CD4-positive, alpha-beta T cell treated with Interleukin-1 beta for 1 hour (primary cell): ENCODE measurements around the gene SYNJ2.

ENCODE experiments used
- DNase-seq, 2 donors: peaks; one replicate each; pipeline ENCODE4 v3.0.0-alpha.2; 2020 to 2022

SYNJ2 gene

DNA sequence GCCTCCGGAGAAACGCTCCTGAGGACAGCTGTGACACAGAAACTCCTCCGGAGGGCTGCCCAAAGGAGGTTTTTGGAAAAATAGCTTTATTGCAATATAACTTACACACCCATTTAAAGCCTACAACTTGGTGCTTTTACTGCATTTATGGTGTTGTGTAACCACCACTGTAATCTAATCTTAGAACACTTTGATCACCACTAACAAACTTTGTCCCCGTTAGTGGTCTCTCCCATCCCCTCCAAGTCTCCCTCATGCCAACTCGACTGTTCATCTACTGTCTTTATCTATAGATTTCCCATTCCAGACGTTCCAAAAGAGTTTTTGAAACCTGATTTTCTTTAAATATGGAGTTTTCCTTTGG is 62.8 kb downstream of the SYNJ2 start:
- DNase-seq, result no peak

- no peak for DNase-seq
Observed at GRCh38 chr6:158046201-158047126, 64.8 kb downstream of the SYNJ2 start.

DNA sequence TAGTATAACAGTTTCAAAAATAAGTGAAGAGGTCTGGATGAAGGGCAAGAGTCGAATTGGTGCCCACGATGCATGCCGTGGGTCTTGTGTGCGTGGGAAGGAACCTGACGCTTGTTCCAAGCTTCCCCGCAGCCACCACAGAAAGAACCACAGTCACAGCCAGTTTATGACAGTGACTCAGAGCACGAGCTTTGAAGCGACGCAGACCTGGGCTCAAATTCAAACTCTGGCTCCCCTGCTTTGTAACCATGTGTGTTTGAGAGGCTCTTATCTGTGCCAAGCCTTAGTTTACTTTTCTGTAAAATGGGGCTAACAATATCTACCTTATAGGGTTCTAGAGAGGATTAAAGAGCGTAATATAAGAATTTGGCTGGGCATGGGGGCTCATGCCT is 65.5 kb downstream of the SYNJ2 start:
- DNase-seq, result peak in 1 of 2 donors; percentile 48

DNA sequence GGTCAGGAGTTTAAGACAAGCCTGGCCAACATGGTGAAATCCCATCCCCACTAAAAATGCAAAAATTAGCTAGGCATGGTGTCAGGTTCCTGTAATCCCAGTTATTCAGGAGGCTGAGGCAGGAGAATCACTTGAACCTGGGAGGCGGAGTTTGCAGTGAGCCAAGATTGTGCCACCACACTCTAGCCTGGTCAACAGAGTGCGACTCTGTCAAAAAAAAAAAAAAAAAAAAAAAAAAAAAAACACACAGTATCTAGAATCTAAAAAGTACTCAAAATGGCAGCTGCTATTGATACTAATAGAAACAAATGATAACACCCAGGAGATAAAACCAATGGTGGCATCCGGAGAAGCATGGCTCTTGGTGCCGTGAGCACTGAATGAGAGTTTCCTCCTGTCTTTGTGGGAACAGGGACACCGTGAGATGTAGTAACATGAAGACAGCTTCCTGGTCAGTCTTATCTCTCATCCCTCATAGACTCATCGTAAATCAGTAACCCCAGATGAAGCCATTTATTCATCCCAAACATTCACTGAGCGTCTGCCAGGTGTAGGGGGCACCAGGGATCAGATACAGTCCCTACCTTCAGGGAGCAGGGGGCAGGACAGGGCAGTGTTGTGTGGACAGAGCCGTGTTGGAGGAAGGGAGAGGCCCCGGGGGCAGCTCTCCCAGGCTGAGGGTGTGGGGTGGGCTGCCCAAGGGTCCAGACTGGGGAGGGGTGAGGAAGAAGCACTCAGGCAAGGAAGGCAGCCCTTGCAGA is 66.1 kb downstream of the SYNJ2 start:
- no peak for DNase-seq

DNA sequence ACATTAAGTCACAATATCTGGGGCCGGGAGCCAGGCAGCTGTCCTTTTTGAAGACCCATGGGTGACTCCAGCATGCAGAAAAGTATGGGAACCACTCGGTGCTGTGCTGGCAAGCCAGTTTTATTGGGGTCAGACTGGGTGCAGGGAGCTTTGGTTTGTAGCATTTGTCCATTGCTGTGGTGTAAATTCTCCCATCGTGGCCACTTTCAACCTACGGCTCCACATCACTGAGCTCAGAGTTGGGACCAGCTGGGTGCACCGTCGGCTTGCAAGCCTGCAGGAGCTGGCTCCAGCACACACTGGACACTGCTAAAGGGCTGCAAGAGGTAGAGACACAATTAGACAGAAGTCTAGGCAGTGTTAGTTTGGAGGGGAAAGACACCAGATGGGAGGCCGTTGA is 66.9 kb downstream of the SYNJ2 start:
- no peak for DNase-seq

GRCh38 chr6:158049055-158050028 is 67.7 kb downstream of the SYNJ2 start:
- no peak for DNase-seq

DNA sequence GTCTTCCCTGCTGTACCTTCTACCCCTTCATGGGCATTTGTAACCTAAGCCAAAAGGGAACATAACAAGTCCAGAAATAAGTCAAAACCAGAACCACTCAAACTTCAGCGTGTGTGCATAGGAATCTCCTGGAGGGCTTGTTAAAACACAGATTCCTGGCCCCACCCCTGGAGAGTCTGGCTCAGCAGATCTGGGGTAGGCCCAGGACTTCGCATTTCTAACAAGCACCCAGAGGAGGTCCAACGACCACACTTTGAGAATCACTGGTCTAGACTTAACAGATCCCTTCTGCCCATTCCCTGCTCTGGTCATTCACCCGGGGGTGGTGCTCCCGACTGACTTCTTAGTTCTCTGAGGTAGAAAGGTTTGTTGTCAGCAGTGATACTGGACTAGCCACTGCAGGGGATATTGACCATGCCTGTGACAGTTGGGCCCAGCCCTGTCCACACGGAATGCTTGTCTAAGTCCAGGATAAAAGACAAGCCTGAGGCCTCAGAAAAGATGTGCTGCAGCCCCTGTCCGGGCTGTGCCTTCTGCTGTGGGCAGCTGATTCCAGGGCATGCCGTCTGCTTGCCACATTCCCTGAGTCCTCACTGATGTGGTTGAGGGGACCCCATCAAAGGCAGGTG is 68.6 kb downstream of the SYNJ2 start:
- DNase-seq, result no peak

GRCh38 chr6:158050955-158051354 is 69.3 kb downstream of the SYNJ2 start:
- no peak for DNase-seq

DNA sequence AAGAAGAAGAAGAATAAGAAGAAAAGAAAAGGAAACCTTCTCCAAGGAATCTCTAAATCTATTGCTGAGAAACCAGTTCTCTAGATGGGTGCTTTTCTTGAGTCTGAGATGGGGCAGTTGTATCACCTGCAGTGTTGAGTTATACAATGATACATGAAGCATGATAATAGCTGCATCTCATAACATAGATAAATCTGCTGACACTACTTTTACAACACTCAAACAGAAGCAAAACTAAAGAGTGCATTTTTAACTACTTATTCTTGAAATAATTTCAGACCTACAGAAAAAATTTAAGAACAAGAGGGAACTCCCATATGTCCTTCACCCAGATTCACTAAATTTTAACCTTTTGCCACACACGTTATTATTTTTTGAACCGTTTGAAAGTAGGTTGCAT is 70.3 kb downstream of the SYNJ2 start:
- DNase-seq, result no peak

- no peak for DNase-seq
Observed at GRCh38 chr6:158053377-158054313, 72.0 kb downstream of the SYNJ2 start.

GRCh38 chr6:158056355-158056754 is 74.7 kb downstream of the SYNJ2 start:
- DNase-seq, result no peak

GRCh38 chr6:158056804-158057203 is 75.1 kb downstream of the SYNJ2 start:
- no peak for DNase-seq

DNA sequence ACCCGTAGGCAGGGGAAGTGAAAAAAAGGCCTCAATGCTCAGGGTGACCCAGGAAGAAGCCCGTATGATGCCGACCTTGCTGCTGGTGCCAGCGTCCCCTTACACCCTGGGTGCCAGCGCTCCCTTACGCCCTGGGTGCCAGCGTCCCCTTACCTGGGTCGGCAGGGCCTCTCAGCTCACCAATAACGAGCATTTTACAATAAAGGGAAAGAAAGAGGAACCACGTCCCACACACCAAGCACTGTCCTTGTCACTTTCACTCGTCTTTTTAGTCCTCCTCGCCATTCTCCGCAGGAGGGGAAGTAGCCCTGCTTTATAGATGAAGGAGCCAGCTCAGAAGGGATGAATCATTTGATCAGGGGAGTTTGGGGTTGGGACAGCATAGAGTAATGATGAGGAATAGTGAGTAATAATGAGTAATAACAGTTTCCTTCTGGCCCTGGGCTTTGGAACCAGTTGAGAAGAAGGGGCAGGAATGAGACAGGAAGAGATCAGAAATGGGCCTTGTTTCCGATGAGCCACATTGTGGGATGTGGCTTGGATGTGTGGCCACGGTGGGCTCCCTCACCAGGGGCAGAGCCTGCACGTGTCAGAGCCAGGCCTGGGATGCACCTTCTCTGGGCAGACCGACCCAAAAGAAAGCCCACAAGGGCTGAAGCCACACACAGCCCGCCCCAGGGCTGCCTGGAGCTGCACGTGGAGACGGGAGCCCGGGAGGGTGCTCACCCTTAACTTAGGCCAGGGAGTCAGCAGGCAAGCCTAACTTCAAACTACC is 75.7 kb downstream of the SYNJ2 start:
- peak; percentile 18 to 65 for DNase-seq

DNA sequence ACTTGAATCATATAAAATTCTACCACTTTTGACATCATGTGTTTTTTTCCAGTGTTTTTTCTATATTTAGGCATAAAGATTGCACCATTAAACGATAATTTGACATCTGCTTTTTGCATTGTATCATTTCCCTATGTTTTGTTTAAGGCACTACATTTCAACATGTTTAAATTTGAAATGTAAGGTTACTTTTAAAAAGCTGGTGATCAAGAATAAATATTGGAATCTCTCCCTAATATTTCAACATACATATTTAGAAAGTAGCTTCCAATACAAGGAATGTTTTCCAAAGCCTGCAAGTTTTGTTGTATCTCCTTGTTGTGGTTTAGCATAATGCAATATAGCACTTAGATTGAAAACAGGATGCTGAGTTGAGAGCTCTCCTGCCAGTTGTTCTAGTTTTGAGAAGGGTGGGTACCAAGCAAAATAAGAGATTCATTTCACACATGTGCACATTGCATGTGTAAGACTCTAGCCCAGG is 76.5 kb downstream of the SYNJ2 start:
- DNase-seq, result no peak

DNA sequence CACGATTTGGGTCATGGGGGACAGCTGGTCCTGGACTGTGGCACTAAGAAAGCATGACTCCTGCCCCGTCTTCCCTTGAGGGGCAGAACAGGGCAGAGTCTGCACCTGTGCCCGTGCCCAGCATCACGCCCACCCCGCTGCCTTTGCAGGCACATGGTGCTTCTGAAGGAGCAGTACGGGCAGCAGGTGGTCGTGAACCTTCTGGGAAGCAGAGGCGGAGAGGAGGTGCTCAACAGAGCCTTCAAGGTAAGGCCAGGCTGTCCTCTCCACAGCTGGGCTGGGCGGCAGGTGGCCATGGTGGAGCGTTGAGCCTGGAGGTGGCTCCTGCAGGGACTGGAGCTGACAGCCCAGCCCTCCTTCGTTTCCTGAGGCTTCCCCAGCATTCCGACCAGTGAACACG is 77.4 kb downstream of the SYNJ2 start:
- no peak for DNase-seq

DNA sequence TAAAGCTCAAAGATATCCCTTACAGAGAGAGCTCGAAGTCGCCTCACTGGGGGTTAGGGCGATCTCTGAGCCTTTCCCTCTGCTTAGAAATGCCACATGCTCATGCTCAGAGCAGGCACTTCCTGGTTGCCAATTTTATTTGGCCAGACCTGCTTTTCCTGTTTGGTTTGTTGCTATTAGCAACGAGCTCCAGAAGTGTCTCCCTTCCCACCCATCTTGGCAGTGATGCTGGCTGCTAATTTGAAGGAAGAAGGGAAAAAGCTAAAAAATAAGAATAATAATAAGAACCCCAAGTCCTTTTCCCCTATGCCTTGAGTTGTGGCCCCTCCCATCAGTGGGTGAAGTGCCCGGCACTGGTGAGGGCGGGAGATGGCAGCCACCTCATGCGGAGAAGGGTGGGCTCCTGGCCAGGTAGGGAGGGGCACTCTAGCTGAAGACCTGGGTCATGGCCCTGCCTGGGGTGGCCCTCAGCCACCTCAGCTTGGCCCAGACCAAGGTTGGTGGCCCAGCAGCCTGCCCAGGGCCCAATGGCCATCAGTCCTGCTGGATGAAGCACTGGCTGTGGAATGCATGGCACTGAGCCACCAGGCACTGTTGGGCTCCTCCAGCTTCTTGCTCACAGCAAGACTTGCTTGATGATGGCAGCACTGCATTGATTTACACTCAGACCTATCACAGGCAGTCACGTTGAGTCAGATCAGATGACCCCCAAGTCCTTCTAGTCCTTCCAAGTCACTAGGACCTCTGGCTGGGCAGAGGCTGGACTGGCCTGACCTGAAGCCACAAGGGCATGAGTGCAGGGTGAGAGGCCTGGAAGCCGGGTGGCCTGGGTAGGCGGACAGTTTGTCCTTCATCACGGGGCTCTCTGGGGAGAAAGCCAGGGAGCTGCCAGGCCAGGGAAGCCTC is 79.0 kb downstream of the SYNJ2 start:
- peak; percentile 33 to 45 for DNase-seq

GRCh38 chr6:158061361-158061708 is 79.7 kb downstream of the SYNJ2 start:
- no peak for DNase-seq

DNA sequence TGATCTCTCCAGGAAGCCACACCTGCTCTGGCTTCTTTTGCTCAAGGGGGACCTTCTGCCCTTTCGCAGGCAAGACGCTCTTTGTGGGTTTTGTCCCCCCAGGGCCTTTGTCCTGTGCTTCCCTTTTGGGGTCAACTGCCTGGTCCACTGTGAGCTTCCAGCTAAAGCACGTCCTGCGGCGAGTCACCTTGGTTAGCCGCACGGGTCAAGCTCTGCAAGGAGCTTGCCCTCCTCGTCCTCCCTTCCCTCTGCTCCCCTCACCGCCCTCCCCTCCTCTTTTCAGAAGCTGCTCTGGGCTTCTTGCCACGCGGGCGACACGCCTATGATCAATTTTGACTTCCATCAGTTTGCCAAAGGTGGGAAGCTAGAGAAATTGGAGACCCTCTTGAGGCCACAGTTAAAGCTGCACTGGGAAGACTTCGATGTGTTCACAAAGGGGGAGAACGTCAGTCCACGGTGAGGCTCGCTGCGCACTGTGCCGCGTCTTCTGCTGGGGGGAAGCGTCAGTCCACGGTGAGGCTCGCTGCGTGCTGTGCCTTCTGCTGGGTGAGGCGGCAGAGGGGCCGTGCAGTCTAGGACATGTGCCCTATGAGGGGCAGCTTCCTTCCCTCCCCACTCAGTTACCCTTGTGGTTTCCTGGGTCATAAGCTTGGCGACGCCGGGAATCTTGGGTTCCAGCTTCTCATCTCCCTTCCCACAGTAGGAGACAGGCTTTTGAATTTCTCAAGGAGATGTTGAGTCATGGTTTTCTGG is 80.2 kb downstream of the SYNJ2 start:
- DNase-seq, result no peak

DNA sequence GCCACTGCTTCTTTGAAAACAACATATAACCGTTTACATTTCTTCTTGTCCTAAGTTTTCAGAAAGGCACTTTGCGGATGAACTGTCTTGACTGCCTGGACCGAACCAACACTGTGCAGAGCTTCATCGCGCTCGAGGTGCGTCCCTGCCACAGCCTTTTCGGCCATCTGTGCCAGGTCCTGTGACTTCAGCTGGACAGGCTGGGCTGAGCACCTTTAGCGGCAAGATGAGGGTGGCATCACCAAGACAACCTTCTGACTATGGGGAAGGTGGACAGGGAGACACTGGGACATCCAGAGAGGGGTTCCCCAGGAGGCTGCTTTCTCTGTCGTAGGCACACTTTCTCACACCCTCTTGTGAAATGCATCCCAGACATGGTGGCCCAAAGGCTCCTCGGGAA is 82.1 kb downstream of the SYNJ2 start:
- no peak for DNase-seq
